IgD-negative memory B cell (primary cell): Measurements from ENCODE around the gene FGFR3. TPM values are rescaled to one million over a fixed set of nuclear protein-coding genes. Genes with fewer than 3 reads are reported as not detected.

Experiments used
- H3K27ac Mint-ChIP-seq, 3 donors: one replicate each; pipeline ENCODE4 v1.8.0; 2020 to 2022; ENCODE audit warnings: mild to moderate bottlenecking in 3 of 3, mixed read lengths in 3 of 3, moderate library complexity in 1 of 3
- H3K27me3 Mint-ChIP-seq: one replicate; pipeline ENCODE4 v1.8.0; 2021; ENCODE audit warnings: mixed read lengths
- H3K36me3 Mint-ChIP-seq: one replicate; pipeline ENCODE4 v1.8.0; 2020; ENCODE audit warnings: mild to moderate bottlenecking, mixed read lengths
- H3K4me1 Mint-ChIP-seq, 3 donors: one replicate each; pipeline ENCODE4 v1.8.0; 2020 to 2022; ENCODE audit warnings: mixed read lengths in 3 of 3, mild to moderate bottlenecking in 1 of 3
- H3K4me3 Mint-ChIP-seq, 4 donors: one replicate each; pipeline ENCODE4 v1.8.0; 2020 to 2022; ENCODE audit warnings: mild to moderate bottlenecking in 4 of 4, mixed read lengths in 4 of 4, moderate library complexity in 3 of 4
- H3K9me3 Mint-ChIP-seq, 3 donors: one replicate each; pipeline ENCODE4 v1.8.0; 2020 to 2021; ENCODE audit warnings: mixed read lengths in 3 of 3, mild to moderate bottlenecking in 1 of 3
- polyA plus RNA-seq: library from polyadenylated mRNA; unstranded; fragments of 300-500 nt; fragmentation: Illumina TruSeq; gene quantifications from one replicate; pipeline ENCODE4 v1.2.3, GENCODE V29; 2021

The FGFR3 gene
- polyA plus RNA-seq, 1 donor from 2014 or later: 0.45 TPM

DNA sequence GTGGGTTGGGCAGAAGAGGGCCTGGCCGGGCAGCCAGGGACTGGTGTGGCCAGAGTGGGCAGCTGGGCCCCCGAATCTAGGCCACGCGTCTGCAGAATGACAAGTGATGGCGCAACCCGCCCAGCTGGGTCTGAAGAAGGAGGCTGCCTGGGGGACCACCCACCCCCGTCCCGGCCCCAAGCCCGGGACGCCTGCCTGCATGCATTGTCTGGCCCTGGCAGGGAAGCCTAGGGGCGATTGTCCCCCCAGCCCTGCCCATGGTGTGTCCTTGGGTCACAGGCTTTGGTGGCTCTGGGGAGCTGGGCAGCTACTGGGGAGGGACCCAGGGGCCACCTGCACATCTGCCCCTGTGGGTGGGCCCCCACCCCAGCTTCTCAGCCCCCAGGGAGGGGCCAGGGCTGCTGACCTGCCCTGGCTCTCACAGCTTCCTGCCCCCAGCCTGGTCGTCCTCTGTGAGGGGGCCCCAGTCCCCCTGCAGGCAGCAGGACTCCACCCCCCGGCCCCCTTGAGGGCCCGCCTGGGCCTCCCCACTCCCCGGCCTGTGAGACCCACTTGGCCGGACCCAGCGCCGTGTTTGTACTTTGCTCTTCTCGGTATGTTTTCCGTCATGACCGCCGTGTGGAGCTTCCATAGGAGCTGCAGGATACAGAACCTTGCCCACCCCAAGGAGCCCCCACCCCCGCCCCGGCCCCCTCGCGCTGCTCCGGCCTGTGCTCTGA lies 4.9 kb downstream of the FGFR3 start:
- no peaks in the 10 kb centered on the region for H3K9me3 Mint-ChIP-seq
- H3K4me3 Mint-ChIP-seq: no peak overlapping the region
- H3K27ac Mint-ChIP-seq: no peak overlapping the region
- no peaks in the 10 kb centered on the region for H3K4me1 Mint-ChIP-seq
- no peaks in the 10 kb centered on the region for H3K36me3 Mint-ChIP-seq
- H3K27me3 Mint-ChIP-seq: peaks cover 14% of the 10 kb centered on the region

DNA sequence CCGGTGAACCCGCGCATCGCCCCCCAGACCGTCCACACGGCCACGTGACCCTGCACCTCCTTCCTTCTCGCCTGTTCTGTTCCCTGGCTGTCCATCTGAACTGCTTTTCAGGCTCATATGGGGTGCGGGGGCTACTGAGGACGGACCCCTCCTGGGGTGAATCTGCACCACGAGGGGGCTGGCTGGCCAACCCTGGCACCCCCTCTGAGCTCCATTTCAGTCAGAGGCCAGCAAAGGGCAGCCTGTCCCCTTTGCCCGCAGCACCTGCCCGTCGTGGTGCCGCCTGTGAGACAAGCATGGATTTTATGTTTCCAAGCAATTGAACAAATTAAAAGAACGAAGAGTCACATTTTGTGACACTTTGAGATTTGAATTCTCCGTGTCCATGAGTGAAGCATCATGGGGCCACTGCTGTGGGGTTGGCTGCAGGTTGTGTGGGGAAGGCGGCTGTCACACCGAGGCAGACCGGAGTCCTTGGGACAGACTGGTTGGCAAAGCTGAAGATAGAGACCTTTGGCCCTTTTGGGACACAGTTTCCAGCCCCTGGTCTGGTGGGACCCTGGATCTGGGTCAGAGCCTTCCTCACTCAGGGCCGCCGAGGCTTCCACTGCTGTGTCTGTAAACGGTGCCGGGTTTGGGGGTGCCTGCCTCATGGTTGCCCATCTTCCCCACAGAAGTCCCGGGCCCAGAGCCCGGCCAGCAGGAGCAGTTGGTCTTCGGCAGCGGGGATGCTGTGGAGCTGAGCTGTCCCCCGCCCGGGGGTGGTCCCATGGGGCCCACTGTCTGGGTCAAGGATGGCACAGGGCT lies 5.7 kb downstream of the FGFR3 start:
- peaks cover 14% of the 10 kb centered on the region for H3K27me3 Mint-ChIP-seq
- H3K36me3 Mint-ChIP-seq: no peaks in the 10 kb centered on the region
- H3K9me3 Mint-ChIP-seq: no peaks in the 10 kb centered on the region
- no peaks in the 10 kb centered on the region for H3K4me1 Mint-ChIP-seq
- no peak overlapping the region for H3K27ac Mint-ChIP-seq
- H3K4me3 Mint-ChIP-seq: no peak overlapping the region

DNA sequence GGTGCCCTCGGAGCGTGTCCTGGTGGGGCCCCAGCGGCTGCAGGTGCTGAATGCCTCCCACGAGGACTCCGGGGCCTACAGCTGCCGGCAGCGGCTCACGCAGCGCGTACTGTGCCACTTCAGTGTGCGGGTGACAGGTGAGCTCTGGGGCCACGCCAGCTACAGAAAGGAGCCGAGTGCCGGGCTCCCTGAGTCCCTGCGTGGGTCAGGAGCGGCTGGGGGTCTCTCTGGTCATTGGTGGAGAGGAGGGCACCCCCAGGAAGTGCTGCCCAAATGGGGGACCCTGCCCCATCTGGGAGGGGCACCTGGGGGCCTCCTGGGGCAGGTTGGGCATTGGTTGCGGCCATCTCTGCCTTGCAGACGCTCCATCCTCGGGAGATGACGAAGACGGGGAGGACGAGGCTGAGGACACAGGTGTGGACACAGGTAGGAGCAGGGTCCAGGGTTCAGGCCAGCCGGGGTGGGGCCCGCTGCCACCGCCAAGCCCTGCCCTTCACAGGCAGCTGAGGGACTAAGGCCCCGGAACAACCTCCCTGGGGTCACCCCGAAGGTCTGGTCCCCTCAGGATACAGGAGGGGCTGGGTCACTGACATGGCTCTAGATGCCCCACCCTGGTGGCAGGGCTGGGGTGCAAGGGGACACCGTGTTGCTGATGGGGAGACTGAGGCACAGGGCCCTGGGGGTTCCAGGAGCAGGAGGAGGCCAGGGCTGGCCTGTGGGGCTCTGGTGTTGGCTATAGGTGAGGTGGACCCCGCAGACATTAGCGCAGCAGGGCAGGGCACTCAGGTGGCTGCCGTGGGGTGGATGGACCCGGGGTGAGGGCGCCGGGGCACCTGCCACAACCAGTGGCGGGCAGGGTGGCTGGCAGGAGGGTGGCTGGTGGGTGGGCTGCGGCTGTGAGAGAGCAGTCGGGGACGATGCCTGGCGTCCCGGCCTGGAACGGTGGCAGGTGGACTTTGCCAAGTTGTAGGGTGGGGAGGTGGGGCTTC lies 6.6 kb downstream of the FGFR3 start:
- H3K27ac Mint-ChIP-seq: no peak overlapping the region
- no peaks in the 10 kb centered on the region for H3K4me1 Mint-ChIP-seq
- no peaks in the 10 kb centered on the region for H3K36me3 Mint-ChIP-seq
- no peak overlapping the region for H3K4me3 Mint-ChIP-seq
- no peaks in the 10 kb centered on the region for H3K9me3 Mint-ChIP-seq
- peaks cover 14% of the 10 kb centered on the region for H3K27me3 Mint-ChIP-seq

DNA sequence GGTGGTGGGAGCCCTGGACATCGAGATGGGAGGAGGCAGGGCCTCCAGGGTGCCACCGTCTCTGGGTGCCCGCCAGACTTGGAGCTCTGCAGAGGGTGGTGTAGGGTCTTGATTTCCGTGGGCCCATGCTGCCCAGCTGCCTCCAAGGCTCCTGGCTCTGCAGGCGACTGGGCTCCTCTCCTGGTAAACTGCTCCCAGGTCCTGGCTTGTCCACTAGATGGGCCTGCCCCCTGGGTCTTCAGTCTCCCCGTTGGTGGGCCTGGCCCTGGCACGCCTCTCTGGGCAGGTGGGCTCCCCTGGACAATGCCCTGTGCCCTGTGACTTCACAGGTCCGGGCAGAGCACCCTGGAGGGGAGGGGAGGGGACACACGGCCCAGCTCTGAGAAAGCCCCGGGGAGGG lies 7.7 kb downstream of the FGFR3 start:
- no peaks in the 10 kb centered on the region for H3K4me1 Mint-ChIP-seq
- no peaks in the 10 kb centered on the region for H3K9me3 Mint-ChIP-seq
- peaks cover 14% of the 10 kb centered on the region for H3K27me3 Mint-ChIP-seq
- H3K4me3 Mint-ChIP-seq: no peak overlapping the region
- H3K27ac Mint-ChIP-seq: no peak overlapping the region
- no peaks in the 10 kb centered on the region for H3K36me3 Mint-ChIP-seq

DNA sequence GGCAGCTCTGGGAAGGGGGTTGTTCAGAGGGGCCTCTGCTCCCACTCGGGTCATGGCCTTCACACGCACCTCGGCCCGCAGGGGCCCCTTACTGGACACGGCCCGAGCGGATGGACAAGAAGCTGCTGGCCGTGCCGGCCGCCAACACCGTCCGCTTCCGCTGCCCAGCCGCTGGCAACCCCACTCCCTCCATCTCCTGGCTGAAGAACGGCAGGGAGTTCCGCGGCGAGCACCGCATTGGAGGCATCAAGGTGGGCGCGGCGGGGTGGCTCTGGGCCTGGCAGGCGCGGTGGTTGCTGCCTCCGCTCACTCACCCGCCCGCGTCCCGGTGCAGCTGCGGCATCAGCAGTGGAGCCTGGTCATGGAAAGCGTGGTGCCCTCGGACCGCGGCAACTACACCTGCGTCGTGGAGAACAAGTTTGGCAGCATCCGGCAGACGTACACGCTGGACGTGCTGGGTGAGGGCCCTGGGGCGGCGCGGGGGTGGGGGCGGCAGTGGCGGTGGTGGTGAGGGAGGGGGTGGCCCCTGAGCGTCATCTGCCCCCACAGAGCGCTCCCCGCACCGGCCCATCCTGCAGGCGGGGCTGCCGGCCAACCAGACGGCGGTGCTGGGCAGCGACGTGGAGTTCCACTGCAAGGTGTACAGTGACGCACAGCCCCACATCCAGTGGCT lies 8.3 kb downstream of the FGFR3 start:
- H3K4me1 Mint-ChIP-seq: no peaks in the 10 kb centered on the region
- no peak overlapping the region for H3K4me3 Mint-ChIP-seq
- H3K9me3 Mint-ChIP-seq: no peaks in the 10 kb centered on the region
- no peak overlapping the region for H3K27ac Mint-ChIP-seq
- H3K36me3 Mint-ChIP-seq: no peaks in the 10 kb centered on the region
- H3K27me3 Mint-ChIP-seq: peaks cover 9% of the 10 kb centered on the region

DNA sequence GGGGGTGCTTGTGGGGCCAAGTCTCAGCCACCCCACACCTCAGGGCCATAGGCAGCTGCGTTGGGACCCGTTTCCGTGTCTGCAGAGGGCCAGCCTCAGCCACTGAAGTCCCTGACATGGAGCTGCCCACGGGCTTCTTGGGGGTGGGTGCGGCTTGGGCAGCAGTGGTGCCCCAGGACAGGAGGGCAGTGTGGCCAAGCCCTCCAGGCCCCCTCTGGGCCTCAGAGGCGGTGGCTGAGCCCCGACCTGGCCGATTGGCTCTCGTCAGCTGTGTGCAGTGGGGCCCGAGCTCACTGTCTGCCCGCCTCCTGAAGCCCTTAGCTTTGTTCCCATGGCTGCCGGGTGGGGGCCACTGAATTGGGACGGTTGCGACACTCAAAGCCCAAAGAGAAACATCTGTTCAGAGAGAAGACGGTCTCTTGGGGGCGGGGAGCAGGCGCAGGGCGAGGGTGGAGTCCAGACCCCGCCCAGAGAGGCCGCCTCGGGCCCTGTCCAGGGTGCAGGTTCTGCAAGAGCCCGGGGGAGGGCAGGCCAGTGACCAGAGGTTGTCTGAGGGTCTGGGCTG lies 9.1 kb downstream of the FGFR3 start:
- H3K36me3 Mint-ChIP-seq: no peaks in the 10 kb centered on the region
- no peak overlapping the region for H3K4me3 Mint-ChIP-seq
- H3K4me1 Mint-ChIP-seq: no peaks in the 10 kb centered on the region
- H3K27ac Mint-ChIP-seq: no peak overlapping the region
- no peaks in the 10 kb centered on the region for H3K9me3 Mint-ChIP-seq
- peaks cover 4% of the 10 kb centered on the region for H3K27me3 Mint-ChIP-seq

DNA sequence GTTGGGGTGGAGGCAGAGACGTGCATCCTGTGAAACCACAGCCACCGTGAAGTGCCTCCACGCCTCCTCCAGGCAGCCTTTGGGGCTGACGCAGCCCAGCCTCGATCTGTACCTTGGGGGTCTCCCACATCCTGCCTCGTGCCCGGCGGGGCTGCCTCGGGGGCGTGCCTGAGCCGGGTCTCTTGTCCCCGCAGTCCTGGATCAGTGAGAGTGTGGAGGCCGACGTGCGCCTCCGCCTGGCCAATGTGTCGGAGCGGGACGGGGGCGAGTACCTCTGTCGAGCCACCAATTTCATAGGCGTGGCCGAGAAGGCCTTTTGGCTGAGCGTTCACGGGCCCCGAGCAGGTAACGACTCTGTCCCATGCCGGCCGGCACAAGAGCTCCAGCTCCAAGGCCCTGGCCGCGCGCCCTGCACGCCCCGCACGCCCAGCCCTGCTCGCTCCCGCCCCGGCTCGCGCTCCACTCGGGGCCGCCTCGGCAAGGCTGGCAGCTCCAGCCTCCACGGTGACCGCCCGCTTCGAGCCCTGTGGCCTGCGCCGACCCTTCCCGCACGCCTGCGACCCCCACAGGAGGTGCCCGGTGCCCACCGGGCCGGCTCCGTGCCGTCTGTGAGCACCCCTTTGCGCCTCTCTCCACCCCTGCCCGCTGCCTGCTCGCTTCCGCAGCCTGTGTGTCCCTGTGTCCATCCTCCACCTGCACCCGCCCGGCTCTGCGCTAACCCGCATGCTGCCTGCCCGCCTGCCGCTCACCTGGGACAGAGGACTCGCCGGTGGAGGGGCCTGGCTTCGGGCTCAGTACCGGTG lies 9.8 kb downstream of the FGFR3 start:
- no peaks in the 10 kb centered on the region for H3K4me1 Mint-ChIP-seq
- no peak overlapping the region for H3K27ac Mint-ChIP-seq
- peaks cover 4% of the 10 kb centered on the region for H3K27me3 Mint-ChIP-seq
- no peak overlapping the region for H3K4me3 Mint-ChIP-seq
- H3K36me3 Mint-ChIP-seq: no peaks in the 10 kb centered on the region
- H3K9me3 Mint-ChIP-seq: no peaks in the 10 kb centered on the region

DNA sequence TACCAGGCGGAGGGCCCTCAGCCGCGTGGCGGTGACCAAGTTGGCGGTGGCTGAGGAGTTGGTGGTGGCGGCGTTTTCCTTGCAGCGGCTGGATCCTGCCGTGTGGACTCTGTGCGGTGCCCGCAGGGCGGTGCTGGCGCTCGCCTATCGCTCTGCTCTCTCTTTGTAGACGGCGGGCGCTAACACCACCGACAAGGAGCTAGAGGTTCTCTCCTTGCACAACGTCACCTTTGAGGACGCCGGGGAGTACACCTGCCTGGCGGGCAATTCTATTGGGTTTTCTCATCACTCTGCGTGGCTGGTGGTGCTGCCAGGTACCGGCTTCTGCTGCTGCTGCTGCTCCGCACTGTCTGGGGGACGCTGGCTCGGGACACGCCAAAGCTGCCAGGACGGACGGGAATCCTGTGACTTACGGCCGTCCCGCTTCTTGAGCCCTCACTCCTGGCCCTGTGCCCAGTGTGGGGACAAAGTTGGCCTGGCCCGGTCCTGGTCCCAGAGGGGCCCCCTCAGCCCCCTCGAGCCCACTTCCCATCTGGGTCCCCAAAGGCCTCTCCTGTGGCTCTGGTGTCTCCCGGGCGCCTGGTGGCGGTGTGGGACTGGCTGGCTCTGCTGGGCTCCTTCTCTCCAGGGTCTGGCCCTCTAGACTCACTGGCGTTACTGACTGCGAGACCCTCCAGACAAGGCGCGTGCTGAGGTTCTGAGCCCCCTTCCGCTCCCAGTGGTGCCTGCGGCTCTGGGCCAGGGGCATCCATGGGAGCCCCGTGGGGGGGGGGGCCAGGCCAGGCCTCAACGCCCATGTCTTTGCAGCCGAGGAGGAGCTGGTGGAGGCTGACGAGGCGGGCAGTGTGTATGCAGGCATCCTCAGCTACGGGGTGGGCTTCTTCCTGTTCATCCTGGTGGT lies 10.7 kb downstream of the FGFR3 start:
- Mint-ChIP-seq H3K36me3 (no peaks in the 10 kb centered on the region), H3K4me3 (no peak overlapping the region), H3K9me3 (no peaks in the 10 kb centered on the region), H3K4me1 (no peaks in the 10 kb centered on the region), H3K27ac (no peak overlapping the region), H3K27me3 (no peaks in the 10 kb centered on the region)

DNA sequence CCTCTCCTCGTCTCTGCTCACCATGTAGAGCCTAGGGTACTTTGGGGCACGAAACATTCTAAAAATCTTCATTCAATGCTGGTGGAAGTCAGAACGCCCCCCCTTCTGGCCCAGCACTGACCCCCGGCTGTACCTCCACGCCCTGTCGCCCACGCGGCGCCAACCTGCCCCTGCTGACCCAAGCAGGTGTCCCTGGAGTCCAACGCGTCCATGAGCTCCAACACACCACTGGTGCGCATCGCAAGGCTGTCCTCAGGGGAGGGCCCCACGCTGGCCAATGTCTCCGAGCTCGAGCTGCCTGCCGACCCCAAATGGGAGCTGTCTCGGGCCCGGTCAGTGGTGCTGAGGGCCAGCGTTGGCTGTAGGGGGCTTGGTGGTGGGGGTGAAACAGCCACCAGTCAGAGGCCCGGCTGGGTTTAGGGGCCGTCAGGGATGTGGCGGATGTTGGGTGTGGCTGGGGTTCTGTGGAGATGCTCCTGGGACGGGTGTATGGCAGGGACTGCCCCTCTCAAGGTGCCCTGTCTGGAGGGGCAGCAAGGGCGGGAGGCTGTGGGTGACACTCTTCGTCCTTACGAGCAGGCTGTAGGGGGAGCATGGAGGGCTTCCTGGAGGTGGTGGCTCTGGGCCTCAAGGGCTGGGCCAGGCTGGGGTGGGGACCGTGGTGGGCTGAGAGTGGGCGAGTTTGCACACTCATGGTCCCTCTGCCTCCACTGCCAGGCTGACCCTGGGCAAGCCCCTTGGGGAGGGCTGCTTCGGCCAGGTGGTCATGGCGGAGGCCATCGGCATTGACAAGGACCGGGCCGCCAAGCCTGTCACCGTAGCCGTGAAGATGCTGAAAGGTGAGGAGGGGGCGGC lies 11.8 kb downstream of the FGFR3 start:
- no peaks in the 10 kb centered on the region for H3K36me3 Mint-ChIP-seq
- no peak overlapping the region for H3K27ac Mint-ChIP-seq
- no peaks in the 10 kb centered on the region for H3K9me3 Mint-ChIP-seq
- H3K4me1 Mint-ChIP-seq: no peaks in the 10 kb centered on the region
- no peak overlapping the region for H3K4me3 Mint-ChIP-seq
- H3K27me3 Mint-ChIP-seq: no peaks in the 10 kb centered on the region

DNA sequence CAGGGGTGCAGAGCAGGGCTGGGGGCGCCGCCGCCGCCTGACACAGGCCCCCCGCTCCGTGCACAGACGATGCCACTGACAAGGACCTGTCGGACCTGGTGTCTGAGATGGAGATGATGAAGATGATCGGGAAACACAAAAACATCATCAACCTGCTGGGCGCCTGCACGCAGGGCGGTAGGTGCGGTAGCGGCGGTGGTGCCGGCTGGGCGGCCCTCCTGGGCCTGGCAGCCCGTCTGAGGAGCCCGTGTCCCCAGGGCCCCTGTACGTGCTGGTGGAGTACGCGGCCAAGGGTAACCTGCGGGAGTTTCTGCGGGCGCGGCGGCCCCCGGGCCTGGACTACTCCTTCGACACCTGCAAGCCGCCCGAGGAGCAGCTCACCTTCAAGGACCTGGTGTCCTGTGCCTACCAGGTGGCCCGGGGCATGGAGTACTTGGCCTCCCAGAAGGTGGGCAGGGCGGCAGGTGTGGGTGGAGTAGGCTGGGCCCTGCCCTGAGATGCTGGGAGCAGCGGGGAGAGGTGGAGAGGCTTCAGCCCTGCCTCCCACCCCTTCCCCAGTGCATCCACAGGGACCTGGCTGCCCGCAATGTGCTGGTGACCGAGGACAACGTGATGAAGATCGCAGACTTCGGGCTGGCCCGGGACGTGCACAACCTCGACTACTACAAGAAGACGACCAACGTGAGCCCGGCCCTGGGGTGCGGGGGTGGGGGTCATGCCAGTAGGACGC lies 12.6 kb downstream of the FGFR3 start:
- Mint-ChIP-seq H3K4me3 (no peak overlapping the region), H3K9me3 (no peaks in the 10 kb centered on the region), H3K27ac (no peak overlapping the region), H3K4me1 (no peaks in the 10 kb centered on the region), H3K27me3 (no peaks in the 10 kb centered on the region), H3K36me3 (no peaks in the 10 kb centered on the region)

DNA sequence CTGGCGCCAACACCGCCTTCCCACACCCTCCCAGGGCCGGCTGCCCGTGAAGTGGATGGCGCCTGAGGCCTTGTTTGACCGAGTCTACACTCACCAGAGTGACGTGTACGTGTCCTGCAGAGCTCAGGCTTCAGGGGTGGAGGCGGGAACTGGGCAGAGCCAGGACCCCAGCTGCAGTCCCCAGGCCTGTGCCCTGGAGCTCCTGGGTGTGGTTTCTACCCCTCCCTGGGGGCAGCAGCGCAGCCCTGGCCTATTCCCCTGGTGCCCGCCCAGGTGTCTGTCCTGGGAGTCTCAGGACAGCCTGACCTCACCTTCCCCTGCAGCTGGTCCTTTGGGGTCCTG lies 13.1 kb downstream of the FGFR3 start:
- H3K9me3 Mint-ChIP-seq: no peaks in the 10 kb centered on the region
- H3K27me3 Mint-ChIP-seq: no peaks in the 10 kb centered on the region
- H3K4me3 Mint-ChIP-seq: no peak overlapping the region
- no peaks in the 10 kb centered on the region for H3K4me1 Mint-ChIP-seq
- H3K27ac Mint-ChIP-seq: no peak overlapping the region
- no peaks in the 10 kb centered on the region for H3K36me3 Mint-ChIP-seq
